Adipocyte (in vitro differentiated cells): ENCODE results near the gene PLAA.

Source experiments
- DNase-seq: peaks from one replicate; pipeline ENCODE4 v3.0.0-alpha.2; 2015; ENCODE audit warnings: low read depth
- H3K27me3 ChIP-seq: replicated peaks from 2 replicates; pipeline ENCODE4 v1.7.0; 2013; ENCODE audit warnings: mild to moderate bottlenecking, low read length, moderate library complexity; ENCODE audit not compliant: control insufficient read depth, insufficient read depth
- H3K36me3 ChIP-seq: 2 replicates; pipeline ENCODE4 v1.7.0; 2013; ENCODE audit warnings: low read length, mild to moderate bottlenecking, moderate library complexity; ENCODE audit not compliant: control insufficient read depth, insufficient read depth, severe bottlenecking
- H3K4me1 ChIP-seq: 2 replicates; pipeline ENCODE4 v1.7.0; 2013; ENCODE audit warnings: mild to moderate bottlenecking, low read length, moderate library complexity; ENCODE audit not compliant: control insufficient read depth, insufficient read depth
- H3K4me3 ChIP-seq: 2 replicates; pipeline ENCODE4 v1.7.0; 2013; ENCODE audit warnings: mild to moderate bottlenecking, low read length, moderate library complexity
- H3K9ac ChIP-seq: 2 replicates; pipeline ENCODE4 v1.7.0; 2013; ENCODE audit warnings: mild to moderate bottlenecking, low read length, moderate library complexity
- H3K9me3 ChIP-seq: 2 replicates; pipeline ENCODE4 v1.7.0; 2013; ENCODE audit warnings: mild to moderate bottlenecking, low read length, moderate library complexity; ENCODE audit not compliant: control insufficient read depth

The PLAA gene

GRCh38 chr9:26954050-26954508, 7.0 kb upstream of the PLAA start:
- Histone ChIP-seq H3K36me3 (no peaks in the 10 kb centered on the region), H3K27me3 (no peaks in the 10 kb centered on the region), H3K4me1 (peaks cover 14% of the 10 kb centered on the region), H3K4me3 (no peak overlapping the region), H3K9me3 (no peaks in the 10 kb centered on the region), H3K9ac (no peak overlapping the region)
- DNase-seq, result no peak

GRCh38 chr9:26951794-26952193, 4.8 kb upstream of the PLAA start:
- no peaks in the 10 kb centered on the region for H3K36me3 ChIP-seq
- H3K4me3 ChIP-seq, result no peak overlapping the region
- no peaks in the 10 kb centered on the region for H3K9me3 ChIP-seq
- DNase-seq, result peak; percentile 7
- H3K9ac ChIP-seq, result no peak overlapping the region
- H3K4me1 ChIP-seq, result peaks cover 16% of the 10 kb centered on the region
- H3K27me3 ChIP-seq, result no peaks in the 10 kb centered on the region

- Histone ChIP-seq H3K4me3 (no peak overlapping the region), H3K36me3 (no peaks in the 10 kb centered on the region), H3K27me3 (no peaks in the 10 kb centered on the region), H3K4me1 (peaks cover 17% of the 10 kb centered on the region), H3K9me3 (no peaks in the 10 kb centered on the region), H3K9ac (no peak overlapping the region)
- no peak for DNase-seq
Observed at GRCh38 chr9:26950521-26950920, 3.5 kb upstream of the PLAA start.

- H3K27me3 ChIP-seq, result no peaks in the 10 kb centered on the region
- H3K4me1 ChIP-seq, result peaks cover 17% of the 10 kb centered on the region
- DNase-seq, result no peak
- H3K9me3 ChIP-seq, result no peaks in the 10 kb centered on the region
- no peak overlapping the region for H3K9ac ChIP-seq
- no peak overlapping the region for H3K4me3 ChIP-seq
- H3K36me3 ChIP-seq, result no peaks in the 10 kb centered on the region
Observed at GRCh38 chr9:26949637-26950069, 2.6 kb upstream of the PLAA start.

GRCh38 chr9:26947736-26948135, 694 bp upstream of the PLAA start:
- DNase-seq, result peak; percentile 34
- H3K27me3 ChIP-seq, result no peaks in the 10 kb centered on the region
- H3K4me3 ChIP-seq, result peak overlapping the region; percentile 94
- H3K36me3 ChIP-seq, result no peaks in the 10 kb centered on the region
- peaks cover 22% of the 10 kb centered on the region for H3K4me1 ChIP-seq
- H3K9ac ChIP-seq, result peak overlapping the region; percentile 98
- H3K9me3 ChIP-seq, result no peaks in the 10 kb centered on the region

DNA sequence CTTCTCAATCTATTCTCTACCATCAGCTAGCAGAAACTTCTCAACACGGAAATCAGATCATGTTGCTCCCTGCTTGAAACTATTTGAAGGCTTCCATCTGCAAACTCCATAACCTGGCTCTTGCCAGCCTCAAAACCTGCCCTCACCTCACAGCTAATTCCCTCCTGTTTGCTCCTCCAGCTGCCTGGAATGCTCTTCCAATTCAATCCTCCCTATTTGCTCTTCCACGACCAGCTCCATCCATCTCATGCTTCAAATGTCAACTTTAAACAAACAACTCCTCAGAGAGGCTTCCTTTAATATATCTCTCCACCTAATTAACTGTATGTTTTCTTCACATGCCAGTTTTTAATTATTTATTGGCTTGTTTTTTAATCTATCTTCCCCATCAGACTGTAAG, 1.5 kb downstream of the PLAA start:
- peaks cover 22% of the 10 kb centered on the region for H3K4me1 ChIP-seq

DNA sequence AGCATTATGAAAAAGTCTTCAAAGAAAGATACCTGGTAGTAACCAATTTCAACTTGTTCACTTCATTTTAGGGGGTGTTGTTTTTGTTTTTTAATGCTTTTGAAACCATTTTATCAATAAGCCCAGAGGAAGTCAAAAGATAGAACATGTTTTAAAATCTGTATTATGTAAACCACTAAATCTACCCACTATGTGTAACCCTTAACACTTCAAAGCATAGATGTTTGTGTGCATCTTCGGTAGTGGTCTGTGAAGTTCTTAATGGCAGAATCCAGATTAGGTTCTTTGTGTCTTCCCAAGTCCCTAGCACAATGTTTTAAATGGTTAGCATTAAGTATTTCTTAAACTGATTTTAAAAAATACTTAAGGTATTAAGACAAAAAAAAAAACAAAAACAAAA, 6.3 kb downstream of the PLAA start:
- Histone ChIP-seq H3K4me1 (peaks cover 24% of the 10 kb centered on the region), H3K9me3 (peaks cover 11% of the 10 kb centered on the region), H3K27me3 (no peaks in the 10 kb centered on the region), H3K9ac (no peak overlapping the region), H3K36me3 (no peaks in the 10 kb centered on the region), H3K4me3 (no peak overlapping the region)
- no peak for DNase-seq

More for the DNA sequence above, 1.5 kb downstream of the PLAA start:
- peak overlapping the region; percentile 98 for H3K9ac ChIP-seq
- H3K4me3 ChIP-seq, result peak overlapping the region; percentile 94
- no peaks in the 10 kb centered on the region for H3K9me3 ChIP-seq
- peak; percentile 18 for DNase-seq
- H3K36me3 ChIP-seq, result no peaks in the 10 kb centered on the region
- H3K27me3 ChIP-seq, result no peaks in the 10 kb centered on the region

DNA sequence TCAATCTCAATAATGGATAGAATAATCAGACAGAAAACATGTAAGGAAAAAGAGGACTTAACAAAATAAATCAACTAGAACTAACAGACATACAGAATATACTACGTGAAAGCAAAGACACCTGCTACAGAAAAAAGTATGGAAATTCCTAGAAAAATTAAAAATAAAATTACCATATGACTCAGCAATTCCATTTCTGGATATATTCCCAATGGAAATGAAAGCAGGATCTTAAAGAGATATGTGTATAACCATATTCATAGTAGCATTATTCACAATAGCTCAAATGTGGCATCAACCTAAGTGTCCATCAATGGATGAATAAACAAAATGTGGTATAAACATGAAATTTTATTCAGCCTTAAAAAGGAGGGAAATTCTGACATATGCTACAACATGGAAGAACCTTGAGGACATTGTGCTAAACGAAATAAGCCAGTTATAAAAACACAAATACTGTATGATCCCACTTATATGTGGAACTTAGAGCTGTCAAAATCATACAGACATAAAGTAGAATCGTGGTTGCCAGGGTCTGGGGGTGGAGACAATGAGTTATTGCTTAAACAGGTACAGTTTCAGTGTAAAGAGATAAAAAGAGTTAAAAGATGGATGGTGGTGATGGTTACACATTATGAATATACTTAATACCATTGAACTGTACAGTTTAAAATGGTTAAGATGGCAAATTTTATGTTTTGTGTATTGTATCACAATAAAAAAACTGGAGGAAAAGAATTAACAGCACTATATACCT, 6.9 kb downstream of the PLAA start:
- H3K4me1 ChIP-seq, result peaks cover 17% of the 10 kb centered on the region
- H3K36me3 ChIP-seq, result no peaks in the 10 kb centered on the region
- no peaks in the 10 kb centered on the region for H3K27me3 ChIP-seq
- peaks cover 11% of the 10 kb centered on the region for H3K9me3 ChIP-seq
- peak; percentile 17 for DNase-seq
- no peak overlapping the region for H3K9ac ChIP-seq
- no peak overlapping the region for H3K4me3 ChIP-seq

GRCh38 chr9:26937816-26938371, 9.1 kb downstream of the PLAA start:
- no peak overlapping the region for H3K9ac ChIP-seq
- H3K27me3 ChIP-seq, result no peaks in the 10 kb centered on the region
- no peaks in the 10 kb centered on the region for H3K36me3 ChIP-seq
- no peak overlapping the region for H3K4me3 ChIP-seq
- H3K4me1 ChIP-seq, result peaks cover 11% of the 10 kb centered on the region
- no peak for DNase-seq
- H3K9me3 ChIP-seq, result peaks cover 11% of the 10 kb centered on the region

DNA sequence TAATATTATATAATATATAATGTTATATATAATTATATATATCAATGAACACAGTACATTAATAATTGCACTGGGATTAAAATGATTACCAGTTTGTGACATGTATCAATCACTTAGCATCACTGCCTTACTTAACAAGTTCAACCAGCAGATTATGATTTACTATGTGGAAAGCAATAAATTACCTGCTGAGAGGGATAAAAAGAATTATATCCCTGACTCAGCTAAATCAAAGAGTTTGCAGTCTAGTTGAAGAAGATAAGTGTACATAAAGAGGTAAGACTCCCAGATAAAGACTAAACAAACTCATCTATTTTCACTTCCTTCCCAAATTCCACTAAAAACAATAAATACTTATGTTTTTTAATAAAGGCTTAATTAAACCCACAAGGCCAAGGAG, 11.2 kb downstream of the PLAA start:
- no peak overlapping the region for H3K4me3 ChIP-seq
- no peak overlapping the region for H3K9ac ChIP-seq
- no peaks in the 10 kb centered on the region for H3K36me3 ChIP-seq
- no peaks in the 10 kb centered on the region for H3K27me3 ChIP-seq
- H3K4me1 ChIP-seq, result peaks cover 11% of the 10 kb centered on the region
- DNase-seq, result no peak
- peaks cover 11% of the 10 kb centered on the region for H3K9me3 ChIP-seq

GRCh38 chr9:26928902-26929495, 18.0 kb downstream of the PLAA start:
- Histone ChIP-seq H3K27me3 (no peaks in the 10 kb centered on the region), H3K36me3 (peaks cover 42% of the 10 kb centered on the region), H3K4me1 (no peaks in the 10 kb centered on the region), H3K9ac (no peak overlapping the region), H3K9me3 (no peaks in the 10 kb centered on the region), H3K4me3 (no peak overlapping the region)
- no peak for DNase-seq
